ENCODE results near the gene IFITM1.
"Not testable (repeated sequence)": the region's sequence is repeated elsewhere in the genome, so short reads cannot be mapped to it uniquely, and the experiment has no call there.

IFITM1 gene

DNA sequence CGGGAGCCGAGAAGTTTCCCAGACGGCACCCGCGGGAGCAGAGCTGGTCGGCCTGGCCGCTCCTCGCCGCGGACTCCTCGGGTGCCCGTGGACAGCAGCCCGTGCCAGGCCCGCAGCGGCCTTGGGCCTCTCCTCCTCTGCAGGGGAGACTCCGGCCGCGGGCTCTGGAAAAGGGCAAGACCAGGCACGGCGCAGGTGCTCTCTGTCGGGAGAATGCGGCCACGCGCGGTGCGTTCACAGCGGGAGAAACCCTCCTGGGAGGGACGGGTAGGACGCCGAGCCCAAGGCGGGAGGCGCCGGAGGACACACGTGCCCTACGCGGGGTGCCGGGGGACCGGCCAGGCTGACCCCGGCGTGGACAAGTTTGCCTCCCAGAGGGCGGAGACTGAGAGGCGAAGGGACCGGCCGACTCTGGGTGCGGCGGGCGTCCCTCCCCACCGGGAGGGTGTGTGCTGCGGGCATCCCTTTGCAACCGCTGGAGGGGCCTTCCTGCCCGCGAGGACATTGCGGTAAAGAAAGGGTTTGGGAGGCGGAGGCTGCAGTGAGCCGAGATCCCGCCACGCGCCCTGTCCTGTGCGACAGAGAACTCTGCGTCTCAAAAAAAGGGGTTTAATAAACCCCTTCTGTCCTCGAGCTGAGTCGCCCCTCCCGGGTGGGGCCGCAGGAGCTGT is 2.3 kb downstream of the IFITM1 start:
- in situ Hi-C loops (cut with HindIII; ENCODE audit: low pct_ligation_motif_present, low sequenced_read_pairs): no loop called here
- no peak overlapping the region for H3K4me3 ChIP-seq (ENCODE audit: low read depth, low read length)
- TF ChIP-seq, protein P1, sequence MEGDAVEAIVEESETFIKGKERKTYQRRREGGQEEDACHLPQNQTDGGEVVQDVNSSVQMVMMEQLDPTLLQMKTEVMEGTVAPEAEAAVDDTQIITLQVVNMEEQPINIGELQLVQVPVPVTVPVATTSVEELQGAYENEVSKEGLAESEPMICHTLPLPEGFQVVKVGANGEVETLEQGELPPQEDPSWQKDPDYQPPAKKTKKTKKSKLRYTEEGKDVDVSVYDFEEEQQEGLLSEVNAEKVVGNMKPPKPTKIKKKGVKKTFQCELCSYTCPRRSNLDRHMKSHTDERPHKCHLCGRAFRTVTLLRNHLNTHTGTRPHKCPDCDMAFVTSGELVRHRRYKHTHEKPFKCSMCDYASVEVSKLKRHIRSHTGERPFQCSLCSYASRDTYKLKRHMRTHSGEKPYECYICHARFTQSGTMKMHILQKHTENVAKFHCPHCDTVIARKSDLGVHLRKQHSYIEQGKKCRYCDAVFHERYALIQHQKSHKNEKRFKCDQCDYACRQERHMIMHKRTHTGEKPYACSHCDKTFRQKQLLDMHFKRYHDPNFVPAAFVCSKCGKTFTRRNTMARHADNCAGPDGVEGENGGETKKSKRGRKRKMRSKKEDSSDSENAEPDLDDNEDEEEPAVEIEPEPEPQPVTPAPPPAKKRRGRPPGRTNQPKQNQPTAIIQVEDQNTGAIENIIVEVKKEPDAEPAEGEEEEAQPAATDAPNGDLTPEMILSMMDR (IDR thresholded peaks at IDR 0.05; ENCODE audit: low read depth, low read length, missing control alignments): no peak
- DNase-seq: no peak
- H3K27me3 ChIP-seq (replicated peaks): peaks cover 22% of the 10 kb centered on the region
- no peak overlapping the region for H3K27ac ChIP-seq
- no peaks in the 10 kb centered on the region for H3K36me3 ChIP-seq (replicated peaks)

- TF ChIP-seq, protein P1 (IDR thresholded peaks at IDR 0.05; ENCODE audit: low read depth, low read length, missing control alignments): no peak
These were observed 3.1 kb downstream of the IFITM1 start for GRCh38 chr11:316891-317301.

GRCh38 chr11:317668-318404 is 4.0 kb downstream of the IFITM1 start:
- H3K4me3 ChIP-seq (ENCODE audit: low read depth, low read length); DNase-seq; H3K36me3 ChIP-seq (replicated peaks); H3K27ac ChIP-seq; in situ Hi-C loops (cut with HindIII; ENCODE audit: low pct_ligation_motif_present, low sequenced_read_pairs): not testable (repeated sequence)
- peaks cover 22% of the 10 kb centered on the region for H3K27me3 ChIP-seq (replicated peaks)

More at GRCh38 chr11:316891-317301, 3.1 kb downstream of the IFITM1 start:
- no peak for DNase-seq
- Histone ChIP-seq H3K27me3 (replicated peaks) (peaks cover 22% of the 10 kb centered on the region), H3K27ac (no peak overlapping the region), H3K36me3 (replicated peaks) (no peaks in the 10 kb centered on the region), H3K4me3 (ENCODE audit: low read depth, low read length) (no peak overlapping the region)
- in situ Hi-C loops (cut with HindIII; ENCODE audit: low pct_ligation_motif_present, low sequenced_read_pairs): no loop called here

DNA sequence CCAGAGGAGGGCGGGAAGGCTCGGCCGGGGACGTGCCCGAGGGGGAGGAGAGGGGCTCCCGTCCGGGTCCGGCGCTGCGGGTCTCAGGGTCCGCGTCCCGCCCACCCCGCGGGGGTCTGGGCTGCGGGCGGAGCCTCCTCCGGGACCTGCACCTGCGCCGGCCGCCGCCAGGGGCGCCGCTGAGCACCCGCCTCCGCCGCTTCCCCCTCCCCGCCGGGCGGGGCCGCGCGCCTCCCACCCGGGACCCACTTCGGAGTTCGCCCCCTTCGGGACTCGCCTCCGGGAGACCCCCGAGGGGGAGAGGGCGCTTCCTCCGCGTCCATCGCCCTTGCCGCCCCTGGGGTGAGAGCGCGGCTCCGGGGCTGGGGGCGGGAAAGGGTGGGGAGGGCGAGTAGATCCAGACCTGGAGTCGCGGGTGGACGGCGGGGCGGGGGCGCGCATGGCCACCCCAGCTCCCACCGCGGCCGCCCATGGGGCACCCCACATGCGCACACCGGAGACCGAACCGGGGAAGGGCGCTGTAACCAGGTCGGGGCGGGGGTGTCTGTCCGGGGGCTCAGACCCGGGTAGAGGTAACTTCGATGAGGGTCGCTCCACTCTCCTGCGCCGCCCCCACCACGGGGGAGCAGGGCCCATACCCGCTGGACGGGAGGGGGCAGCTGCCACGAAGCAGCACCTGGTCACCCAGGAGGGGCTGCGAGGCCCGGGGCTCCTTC is 4.7 kb downstream of the IFITM1 start:
- DNase-seq; in situ Hi-C loops (cut with HindIII; ENCODE audit: low pct_ligation_motif_present, low sequenced_read_pairs); H3K36me3 ChIP-seq (replicated peaks); H3K27ac ChIP-seq: not testable (repeated sequence)
- H3K27me3 ChIP-seq (replicated peaks): peaks cover 22% of the 10 kb centered on the region
- H3K4me3 ChIP-seq (ENCODE audit: low read depth, low read length): peak overlapping the region; percentile 56

DNA sequence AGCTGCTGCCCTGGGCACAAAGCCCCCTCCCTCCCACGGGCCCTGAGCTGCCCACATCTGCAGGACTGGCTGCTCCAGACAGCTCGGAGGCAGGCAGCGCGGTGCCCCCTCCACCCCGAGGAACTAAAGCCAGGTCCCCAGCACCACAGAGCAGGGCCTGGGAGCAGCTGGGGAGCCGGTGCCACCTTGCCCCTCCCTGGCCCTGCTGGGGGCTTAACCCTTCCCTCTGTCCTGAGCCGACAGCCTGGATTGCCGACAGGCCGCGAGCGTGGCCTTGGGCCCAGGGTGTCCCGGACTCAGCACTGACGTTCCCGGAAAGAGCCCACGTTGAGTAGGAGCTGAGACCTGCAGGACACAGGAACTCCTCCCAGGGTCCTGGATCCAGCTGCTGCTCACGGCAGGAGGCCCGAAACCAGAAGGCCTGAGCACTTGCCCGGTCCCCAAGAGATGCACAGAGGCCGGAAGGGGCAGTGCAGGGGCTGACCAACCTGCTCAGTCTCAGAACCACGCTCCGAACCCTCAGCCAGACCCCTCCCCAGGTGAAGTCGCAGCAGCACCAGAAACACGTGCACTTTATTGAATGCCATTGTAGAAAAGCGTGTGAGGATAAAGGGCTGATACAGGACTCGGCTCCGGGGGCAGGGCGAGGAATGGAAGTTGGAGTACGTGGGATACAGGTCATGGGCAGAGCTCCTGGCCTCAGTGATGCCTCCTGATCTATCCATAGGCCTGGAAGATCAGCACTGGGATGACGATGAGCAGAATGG is 5.5 kb downstream of the IFITM1 start:
- Histone ChIP-seq H3K27me3 (replicated peaks) (peaks cover 22% of the 10 kb centered on the region), H3K4me3 (ENCODE audit: low read depth, low read length) (peak overlapping the region; percentile 74)
- in situ Hi-C loops (cut with HindIII; ENCODE audit: low pct_ligation_motif_present, low sequenced_read_pairs); DNase-seq; H3K36me3 ChIP-seq (replicated peaks); H3K27ac ChIP-seq: not testable (repeated sequence)

GRCh38 chr11:319888-320273 is 6.0 kb downstream of the IFITM1 start:
- peaks cover 22% of the 10 kb centered on the region for H3K27me3 ChIP-seq (replicated peaks)
- H3K27ac ChIP-seq; in situ Hi-C loops (cut with HindIII; ENCODE audit: low pct_ligation_motif_present, low sequenced_read_pairs); DNase-seq; H3K36me3 ChIP-seq (replicated peaks): not testable (repeated sequence)
- H3K4me3 ChIP-seq (ENCODE audit: low read depth, low read length): peak overlapping the region; percentile 74

GRCh38 chr11:324156-324555 is 10.3 kb downstream of the IFITM1 start:
- no peak overlapping the region for H3K4me3 ChIP-seq (ENCODE audit: low read depth, low read length)
- H3K36me3 ChIP-seq (replicated peaks): no peaks in the 10 kb centered on the region
- in situ Hi-C loops (cut with HindIII; ENCODE audit: low pct_ligation_motif_present, low sequenced_read_pairs): no loop called here
- DNase-seq: no peak
- no peak overlapping the region for H3K27ac ChIP-seq
- TF ChIP-seq, protein P1 (IDR thresholded peaks at IDR 0.05; ENCODE audit: low read depth, low read length, missing control alignments): no peak
- no peaks in the 10 kb centered on the region for H3K27me3 ChIP-seq (replicated peaks)

DNA sequence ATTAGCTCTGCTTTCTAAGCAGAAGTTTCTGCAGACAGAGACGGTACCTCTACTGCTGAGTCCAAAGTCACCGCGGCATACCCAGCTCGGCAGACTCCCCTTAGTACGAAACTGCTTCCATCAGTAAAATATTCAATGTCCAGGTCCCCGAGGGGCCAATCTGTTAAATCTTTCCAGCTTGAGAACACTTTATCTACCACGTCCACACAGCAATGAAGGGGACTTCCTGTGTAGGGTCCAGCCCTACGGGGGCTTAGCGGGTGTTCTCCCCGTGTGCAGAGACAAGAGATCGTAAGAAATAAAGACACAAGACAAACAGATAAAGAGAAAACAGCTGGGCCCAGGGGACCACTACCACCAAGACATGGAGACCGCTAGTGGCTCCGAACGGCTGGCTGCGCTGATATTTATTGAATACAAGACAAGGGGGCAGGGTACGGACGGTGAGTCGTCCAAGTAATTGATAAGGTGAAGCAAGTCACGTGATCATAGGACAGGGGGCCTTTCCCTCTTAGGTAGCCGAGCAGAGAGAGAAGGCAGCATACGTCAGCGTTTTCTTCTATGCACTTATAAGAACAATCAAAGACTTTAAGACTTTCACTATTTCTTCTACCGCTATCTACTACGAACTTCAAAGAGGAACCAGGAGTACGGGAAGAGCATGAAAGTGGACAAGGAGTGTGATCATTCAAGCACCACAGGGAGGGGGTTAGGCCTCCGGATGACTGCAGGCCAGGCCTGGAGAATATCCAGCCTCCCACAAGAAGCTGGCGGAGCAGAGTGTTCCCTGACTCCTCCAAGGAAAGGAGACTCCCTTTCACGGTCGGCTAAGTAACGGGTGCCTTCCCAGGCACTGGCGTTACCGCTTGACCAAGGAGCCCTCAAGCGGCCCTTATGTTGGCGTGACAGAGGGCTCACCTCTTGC is 11.0 kb downstream of the IFITM1 start:
- H3K4me3 ChIP-seq (ENCODE audit: low read depth, low read length); in situ Hi-C loops (cut with HindIII; ENCODE audit: low pct_ligation_motif_present, low sequenced_read_pairs); DNase-seq; H3K36me3 ChIP-seq (replicated peaks); H3K27me3 ChIP-seq (replicated peaks); H3K27ac ChIP-seq: not testable (repeated sequence)
